Fibroblast of upper back skin (primary cell): ENCODE data around the gene KCNK10.
"Not testable (repeated sequence)": the region's sequence is repeated elsewhere in the genome, so short reads cannot be mapped to it uniquely, and the experiment has no call there.

Experiments used
- DNase-seq: peaks from one replicate; pipeline ENCODE4 v3.0.0-alpha.2; 2013

The KCNK10 gene

DNA sequence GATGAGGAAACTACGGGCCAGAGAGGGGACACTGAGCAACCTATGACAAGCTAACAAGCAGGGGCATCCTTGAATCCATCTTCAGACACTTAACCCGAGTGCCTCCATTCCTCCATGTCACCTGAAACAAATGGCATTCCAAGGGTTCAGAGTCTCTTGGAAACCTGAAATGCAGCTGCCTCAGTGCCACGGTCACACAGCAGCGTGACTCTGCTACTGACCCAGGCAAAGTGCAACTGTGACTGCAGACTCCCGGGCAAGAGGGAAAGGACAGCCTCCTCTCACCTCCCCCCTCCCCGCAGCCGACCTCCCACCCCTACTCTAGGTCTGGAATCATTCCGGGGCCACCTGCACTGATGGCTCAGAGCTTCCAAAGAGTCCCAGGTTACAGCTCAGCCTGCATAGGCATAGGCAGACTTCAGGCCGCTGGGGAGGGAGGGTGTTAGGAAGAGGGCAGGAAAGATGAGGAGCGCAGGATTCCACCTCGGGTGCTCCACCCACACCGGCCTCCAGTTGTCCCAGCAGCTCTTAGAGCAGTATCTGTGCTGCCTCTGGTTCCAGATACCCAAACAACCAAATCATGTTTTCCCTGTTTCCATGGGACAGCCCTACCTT, 53.2 kb downstream of the KCNK10 start:
- DNase-seq: no peak

DNA sequence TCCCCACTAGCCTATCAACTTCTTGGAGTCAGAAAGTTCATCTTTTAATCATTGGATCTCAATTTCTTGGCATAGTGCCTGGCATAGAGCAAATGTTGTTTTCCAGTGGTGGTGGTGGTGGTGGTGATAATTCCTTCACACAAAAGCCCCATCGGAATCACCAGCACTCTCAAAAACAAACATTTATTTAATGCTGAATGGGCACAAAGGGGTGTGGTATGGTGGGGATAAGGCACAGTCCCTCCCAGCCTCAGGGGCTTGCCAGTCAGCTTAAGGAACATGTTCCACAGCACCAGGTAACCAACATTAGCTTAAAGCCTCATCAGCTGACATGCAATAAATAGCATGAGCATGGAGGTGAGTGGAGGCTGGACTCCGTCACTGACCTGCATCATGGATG, 56.6 kb downstream of the KCNK10 start:
- no peak for DNase-seq

DNA sequence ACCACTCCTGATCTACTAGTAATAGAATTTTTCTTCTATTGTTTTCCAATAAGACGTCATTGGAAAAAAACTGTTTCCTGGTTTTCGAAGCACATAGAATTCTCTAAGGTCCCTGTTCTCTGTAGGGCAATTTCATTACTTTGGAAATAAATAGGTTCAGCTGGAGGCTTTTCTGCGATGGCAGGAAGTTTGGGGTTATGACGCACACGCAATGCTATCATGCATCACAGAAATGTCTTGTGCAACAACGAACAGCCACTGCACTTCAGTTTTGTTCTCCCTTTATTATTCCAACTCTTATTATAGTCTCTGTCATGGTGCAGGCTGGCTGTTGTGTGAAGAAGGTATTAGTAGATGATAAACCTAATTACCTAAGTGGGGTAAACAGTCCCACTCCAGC, 59.0 kb downstream of the KCNK10 start:
- DNase-seq: no peak

DNA sequence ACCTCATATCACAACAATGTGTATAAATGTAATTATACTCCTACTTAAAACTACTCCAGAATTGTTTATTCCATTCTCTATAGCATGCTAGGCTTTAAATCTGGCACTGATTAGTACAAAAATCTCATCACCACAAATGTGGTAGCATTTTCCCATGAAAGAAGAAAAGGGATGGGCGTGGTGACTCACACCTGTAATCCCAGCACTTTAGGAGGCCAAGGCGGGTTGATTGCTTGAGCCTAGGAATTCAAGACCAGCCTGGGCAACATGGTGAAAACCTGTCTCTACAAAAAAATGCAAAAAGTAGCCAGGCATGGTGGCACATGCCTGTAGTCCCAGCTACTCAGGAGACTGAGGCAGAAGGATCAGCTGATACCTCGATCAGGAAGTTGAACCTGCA, 61.8 kb downstream of the KCNK10 start:
- not testable (repeated sequence) for DNase-seq

DNA sequence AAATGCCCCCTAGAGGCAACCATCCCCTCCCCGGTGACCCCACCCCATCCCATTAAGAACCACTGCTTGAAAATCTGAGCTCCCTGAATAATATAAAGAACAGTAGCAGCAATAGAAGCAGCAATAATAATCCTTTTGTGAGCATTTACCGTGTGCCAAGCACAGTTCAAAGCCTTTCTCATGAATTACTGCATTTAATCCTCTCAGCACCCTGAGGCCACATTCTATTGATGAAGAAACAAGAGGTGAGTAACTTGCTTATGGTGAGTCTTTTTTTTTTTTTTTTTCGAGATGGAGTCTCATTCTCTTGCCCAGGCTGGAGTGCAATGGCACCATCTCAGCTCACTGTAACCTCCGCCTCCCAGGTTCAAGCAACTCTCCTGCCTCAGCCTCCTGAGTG, 65.0 kb downstream of the KCNK10 start:
- DNase-seq: no peak

DNA sequence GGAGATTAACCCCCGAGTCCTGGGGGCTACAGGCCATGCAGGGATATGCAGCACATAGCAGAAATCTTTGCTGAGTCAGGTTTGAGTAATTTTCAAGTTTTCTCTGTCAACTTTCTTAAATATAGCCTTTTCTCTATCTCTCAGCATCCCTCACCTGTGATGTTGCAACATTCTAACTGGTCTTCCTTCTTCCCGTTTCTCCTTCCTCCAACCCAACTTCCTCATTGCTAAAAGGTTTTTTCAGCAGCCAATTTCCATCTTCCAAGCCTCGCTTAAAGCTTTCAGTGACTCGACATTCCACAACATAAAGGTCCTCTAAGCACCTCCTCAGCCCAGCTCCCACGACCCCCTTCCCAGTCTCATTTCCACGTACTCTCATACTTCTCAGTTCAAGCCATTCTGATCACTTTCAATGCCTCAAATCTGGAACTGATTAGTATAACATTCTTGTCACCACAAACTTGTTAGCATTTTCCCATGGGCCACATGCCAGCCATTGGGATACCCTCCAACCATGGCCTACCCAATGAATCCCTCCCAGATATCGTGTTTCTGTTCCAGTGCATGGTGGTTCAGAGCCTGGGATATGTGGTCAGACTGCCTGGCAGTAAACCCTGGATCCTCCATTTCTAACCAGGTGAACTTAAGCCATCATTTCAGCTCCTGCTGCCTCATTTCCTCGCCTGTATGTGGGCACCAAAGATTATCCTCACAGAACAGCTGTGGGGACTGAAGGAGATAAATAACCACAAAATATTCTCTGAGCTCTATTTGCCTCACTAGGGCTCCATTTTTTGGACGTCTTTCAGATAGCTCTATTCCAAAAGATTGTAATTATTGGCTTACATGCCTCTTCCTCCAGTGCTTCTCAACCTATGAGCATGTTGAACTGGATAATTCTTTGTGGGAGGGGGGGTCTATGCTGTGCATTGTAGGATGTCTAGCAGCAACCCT, 65.8 kb downstream of the KCNK10 start:
- DNase-seq: no peak

DNA sequence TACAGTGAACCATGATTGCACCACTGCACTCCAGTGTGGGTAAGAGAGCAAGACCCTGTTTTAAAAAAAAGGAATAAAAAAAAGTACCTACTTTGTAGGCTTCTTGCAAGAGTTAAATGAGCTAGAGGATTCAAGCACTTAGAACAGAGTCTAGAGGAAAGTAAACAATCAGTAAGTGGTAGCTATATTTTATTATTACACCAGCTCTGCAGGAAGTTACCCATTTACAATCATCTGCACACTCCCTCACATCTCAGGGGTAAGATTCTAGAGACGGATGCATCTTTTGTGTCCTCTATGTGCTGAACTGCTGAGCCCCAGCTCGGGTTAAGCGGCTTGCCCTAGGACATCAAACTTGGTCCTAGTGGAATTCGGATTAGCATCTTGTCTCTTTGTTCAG, 67.3 kb downstream of the KCNK10 start:
- no peak for DNase-seq

DNA sequence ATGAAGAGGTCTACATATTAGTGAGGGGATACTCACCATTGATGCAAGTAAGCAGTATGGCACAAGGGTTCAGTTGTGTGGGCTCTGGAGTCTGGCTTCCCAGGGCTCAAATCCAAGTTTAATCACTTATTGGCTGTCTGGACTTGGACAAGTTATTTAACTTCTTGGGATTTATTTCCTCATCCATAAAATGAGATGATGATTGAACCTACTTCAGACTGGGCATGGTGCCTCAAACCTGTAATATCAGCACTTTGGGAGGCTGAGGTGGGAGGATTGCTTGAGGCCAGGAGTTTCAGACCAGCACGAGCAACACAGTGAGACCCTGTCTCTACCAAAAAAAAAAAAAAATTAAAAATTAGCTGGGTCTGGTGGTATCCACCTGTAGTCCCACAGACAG, 67.9 kb downstream of the KCNK10 start:
- DNase-seq: no peak

DNA sequence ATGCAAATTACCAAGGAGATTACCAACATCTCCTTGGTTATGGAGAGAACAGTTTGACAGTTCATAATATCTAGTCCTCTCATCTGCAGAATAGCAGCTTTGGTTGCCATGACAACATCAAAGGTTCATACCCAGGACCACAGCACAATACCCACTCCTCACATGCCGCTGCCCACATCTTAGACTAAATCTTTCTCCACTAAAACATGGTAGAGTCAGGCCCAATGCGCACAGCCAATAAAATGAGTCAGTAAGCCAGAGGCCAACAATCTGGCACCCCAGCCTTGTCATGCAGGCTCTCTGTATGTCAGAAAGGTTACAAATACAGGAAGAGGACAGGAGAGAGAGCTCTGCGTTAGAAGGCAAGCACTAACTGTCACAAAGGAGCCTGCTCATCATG, 70.6 kb downstream of the KCNK10 start:
- no peak for DNase-seq

DNA sequence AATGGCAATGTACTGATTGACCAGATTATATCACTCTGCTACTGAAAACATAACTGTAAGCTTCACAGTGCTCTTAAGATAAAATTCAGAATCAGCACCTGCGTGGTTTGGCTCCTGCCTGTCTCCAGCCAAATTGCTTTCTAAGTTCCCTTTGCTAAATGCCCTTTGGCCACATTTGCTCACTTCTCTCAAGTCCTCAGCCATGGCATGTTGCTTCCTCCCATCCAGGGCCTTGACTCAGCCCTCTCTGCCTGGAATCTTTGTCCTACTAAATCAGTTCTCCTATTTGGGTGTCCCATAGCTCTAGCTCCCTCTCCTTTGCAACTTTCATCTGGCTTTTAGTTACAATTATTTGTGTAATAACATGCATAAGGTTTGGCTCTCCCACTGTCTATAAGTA, 71.4 kb downstream of the KCNK10 start:
- DNase-seq: no peak

DNA sequence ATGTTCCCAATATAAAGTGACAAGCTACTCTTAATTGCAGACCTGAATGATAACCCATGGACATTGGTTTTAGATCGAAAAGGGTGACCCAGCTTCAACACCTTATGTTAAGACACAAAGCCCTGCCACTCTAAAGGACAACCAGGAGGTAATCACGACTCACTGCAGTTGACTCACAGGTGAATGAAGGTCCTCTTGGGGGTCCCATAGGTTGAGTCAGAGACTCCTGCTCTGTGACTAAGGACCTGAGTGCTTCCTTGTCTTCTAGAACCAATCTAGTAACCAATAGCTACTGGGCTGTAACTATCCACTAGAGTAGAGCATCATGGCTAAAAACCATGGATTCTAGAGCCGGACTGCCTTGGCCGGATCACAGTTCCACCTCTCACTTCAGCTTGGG, 73.8 kb downstream of the KCNK10 start:
- no peak for DNase-seq

DNA sequence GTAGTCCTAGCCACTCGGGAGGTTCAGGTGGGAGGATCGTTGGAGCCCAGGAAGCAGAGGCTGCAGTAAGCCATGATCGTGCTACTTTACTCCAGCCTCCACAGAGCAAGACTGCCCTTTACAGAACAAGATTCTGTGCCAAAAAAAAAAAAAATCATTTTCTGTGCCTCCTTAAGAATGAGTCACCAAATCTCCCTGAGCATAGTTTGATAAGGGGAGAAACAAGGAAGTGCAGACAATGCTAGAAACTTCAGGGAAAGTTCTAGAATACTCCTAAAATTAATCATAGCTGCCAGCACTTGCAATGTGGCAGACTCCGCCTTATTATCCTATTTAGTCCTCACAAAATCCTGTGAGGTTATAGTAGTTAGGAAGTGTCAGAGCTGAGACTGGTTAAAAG, 74.5 kb downstream of the KCNK10 start:
- DNase-seq: no peak

DNA sequence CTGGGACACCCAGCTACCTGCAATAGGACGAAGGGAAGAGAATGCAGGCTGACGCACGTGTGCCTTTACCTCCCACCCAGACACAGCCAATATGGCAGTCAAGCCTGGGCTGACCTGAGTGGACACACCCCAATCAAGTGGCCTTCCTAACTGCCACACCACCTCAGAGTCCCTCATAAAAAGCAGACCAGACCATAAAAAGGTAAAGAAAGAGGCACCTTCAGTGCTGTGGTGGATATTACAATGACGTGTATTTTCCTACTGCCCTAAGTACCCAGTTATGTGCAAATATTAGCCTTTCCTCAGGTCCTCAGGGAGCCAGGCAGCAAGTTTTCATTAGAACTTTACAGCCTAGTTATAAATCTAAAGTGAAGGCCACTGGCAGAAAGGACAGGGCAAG, 75.8 kb downstream of the KCNK10 start:
- DNase-seq: no peak

DNA sequence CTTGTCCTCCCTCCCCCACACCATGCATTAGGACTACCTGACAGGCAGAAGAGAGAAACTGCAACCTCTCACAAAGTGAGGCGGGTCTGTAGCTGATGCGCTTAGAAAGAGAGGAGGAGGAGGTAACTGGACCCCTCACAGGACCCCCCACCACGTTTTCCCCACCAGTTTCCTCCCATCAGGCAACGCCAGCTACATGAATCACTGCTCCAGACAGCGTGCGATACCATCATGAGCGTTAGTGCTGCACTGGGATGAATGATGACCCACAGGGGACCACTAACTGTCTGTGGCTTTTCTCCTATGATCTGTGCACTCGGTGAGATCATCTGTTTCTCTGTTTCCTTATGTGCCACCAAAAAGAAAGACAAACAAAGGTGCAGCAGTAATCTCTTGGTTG, 77.7 kb downstream of the KCNK10 start:
- DNase-seq: peak; percentile 45

DNA sequence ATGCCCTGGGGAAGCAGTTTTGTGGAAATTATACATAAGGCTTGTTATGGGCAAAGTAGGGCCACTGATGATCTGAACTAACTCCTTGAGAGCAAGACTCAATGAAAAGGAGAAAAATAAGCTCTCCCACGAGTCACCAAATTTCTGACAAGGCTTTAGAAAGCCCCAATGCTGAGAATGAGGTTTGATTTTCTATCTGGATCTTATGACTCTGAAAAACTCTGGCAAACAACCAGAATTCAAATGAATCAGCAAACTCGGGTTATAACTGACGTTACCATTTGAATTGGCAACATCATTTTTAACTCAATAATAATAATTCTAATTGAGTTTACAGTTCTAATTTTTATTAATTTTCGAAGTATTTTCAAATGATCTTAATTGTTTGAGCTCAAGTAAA, 79.1 kb downstream of the KCNK10 start:
- peak; percentile 12 for DNase-seq

DNA sequence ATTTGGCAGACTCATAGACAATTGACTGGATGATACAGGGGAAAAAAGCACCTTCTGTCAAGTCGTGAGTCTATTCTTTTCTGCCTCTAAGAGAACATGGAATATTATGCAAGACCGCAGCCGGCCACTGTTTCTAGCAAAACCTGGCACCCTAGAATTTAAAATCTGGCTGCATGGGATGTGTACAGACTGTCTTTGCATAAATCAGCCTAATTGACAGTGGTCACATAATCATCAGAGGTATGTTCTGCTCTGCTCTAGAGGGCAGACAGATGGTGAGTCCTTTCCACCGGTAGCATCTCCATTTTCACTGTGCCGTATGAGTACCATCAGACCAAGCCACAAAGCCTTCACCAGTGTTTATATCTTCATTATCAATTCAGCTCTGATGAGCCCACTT, 80.6 kb downstream of the KCNK10 start:
- DNase-seq: no peak

DNA sequence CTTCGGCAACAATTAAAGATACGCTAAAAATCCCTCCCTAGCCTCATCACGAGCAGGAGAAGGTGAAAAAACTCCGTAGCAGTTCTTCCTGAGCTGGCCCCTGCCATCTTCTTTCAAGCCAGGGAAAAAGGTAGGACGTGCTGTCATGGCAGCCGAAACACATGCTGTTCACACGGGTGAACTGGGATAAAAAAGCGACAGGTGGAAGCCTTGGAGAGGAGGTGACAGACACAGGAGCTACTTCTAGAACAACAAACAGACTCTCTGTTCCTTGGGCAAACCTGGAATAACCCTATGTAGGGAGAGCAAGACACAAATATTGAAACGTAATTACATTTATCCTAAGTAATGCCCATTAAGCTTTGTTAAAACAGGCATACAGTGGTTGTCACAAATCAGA, 81.3 kb downstream of the KCNK10 start:
- no peak for DNase-seq

DNA sequence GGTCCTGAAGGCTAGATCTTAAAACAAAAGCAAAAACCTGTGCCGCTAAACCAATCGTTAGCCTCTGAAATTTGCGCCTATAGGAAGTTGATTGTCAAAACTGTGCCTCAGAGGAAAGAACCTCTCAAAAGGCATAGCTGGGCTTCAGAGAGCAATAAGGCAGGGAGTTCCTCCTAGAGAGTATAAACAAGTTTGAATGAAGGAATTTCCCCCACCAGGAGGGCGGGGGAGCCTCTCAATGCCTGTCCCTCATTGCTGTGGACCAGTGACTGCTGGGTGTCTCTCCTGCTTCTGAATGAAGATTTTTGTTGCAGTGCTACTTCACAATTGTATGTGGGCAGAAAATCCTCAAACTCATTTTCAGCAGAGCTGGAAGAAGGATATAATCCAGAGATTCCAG, 88.6 kb downstream of the KCNK10 start:
- no peak for DNase-seq

DNA sequence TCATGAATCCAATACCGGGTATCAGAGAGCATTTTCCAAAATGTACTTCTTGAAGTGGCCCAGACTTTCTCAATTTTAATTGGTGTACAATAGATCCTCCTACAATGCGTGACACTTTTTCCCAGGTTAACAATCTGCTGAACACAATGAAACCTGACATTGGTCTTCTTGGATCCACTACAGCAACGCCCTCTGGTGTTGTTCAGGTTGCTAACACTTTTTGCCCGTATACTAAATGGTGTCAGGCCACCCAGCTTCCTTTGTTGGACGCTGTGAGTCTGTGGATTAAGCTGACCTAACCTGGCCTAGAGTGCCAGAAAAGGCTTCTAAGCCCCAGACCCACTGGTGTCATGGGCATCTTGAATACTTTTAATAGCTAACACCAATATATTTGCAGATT, 89.2 kb downstream of the KCNK10 start:
- DNase-seq: no peak

DNA sequence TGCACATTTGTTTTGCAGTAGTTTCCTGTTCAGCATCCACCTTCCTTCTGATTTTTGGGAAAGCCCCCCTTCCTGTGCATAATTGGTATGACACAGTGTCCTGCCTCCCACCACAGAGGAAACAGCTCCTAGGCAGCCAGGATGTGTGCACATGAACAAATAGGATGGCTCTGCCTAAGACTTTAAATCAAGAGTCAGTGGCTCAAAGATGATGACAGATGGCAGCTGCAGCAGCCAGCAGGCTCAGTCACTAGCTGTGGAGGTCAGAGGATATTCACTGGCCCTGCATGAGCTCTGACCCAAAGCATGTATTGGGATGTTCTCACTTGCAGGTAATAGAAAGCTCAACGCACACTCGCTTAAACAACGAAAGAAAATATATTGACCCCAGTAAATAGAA, 90.3 kb downstream of the KCNK10 start:
- DNase-seq: no peak

DNA sequence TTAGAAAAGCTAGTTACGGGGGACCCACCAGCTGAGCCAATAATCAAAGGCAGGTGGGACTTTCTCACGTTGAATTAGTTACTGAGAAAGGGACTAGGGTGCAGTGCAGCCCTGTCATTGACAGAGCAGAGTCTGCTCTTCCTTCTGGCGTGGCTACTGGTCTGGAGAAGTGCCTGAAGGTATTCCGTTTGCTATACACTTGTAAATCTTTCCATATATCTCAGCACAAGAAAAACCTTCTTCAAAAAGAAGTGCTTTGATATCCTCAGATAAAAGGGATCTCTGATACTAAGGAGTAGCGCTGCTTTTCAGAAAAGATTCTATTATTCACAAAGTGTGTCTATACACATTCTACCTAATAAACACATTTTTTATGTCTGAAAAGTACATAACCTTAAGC, 91.5 kb downstream of the KCNK10 start:
- no peak for DNase-seq

DNA sequence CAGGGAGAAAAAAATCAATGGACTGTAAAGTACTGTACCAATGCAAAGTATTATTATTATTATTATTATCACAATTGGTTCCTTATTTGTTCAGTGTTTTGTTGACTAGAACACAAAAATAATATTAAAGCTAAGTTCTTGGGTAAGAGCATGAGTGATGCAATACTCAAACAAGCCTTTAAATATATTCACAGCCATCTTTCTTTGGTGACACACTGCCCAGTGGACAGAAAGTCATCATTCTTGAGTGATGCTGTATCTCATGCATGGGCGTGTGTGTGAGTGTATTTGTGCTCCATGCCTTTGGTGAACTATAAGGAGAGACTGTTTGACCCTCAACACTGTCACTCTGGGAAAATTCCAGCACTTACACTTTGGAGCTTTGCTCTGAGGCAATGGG, 93.6 kb downstream of the KCNK10 start:
- no peak for DNase-seq

DNA sequence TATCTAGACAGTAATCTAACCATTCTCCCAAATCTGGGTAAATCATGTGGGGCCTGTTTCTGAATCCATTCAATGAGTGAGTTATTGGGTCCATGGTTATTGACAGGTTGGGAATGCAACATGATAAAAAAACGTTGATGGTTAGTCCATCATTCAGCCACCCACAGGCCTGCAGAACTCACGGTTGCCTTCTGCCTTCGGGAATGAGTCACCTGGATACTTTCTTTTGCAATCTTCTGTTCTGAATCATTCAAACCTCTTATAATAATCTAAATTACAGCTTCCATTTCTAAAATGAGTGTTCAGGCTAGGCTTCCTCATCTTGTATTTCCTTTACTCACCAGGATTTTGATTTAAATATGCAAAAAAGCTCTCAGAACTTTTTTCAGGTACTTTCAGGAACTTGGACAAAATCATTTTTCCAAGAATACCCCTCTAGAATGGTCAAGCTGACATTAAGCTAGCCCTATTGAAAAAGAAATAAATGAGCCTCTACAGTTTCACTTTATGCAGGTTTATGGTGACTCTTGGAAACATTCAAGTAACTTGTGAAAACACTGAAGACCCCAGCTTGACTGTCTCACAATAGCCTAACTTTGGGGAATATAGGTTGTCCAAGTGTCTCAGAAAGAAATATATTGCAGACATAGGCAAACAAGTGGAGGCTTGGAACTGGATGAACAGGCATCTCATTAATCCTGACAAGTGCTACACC, 94.4 kb downstream of the KCNK10 start:
- DNase-seq: peak; percentile 3

DNA sequence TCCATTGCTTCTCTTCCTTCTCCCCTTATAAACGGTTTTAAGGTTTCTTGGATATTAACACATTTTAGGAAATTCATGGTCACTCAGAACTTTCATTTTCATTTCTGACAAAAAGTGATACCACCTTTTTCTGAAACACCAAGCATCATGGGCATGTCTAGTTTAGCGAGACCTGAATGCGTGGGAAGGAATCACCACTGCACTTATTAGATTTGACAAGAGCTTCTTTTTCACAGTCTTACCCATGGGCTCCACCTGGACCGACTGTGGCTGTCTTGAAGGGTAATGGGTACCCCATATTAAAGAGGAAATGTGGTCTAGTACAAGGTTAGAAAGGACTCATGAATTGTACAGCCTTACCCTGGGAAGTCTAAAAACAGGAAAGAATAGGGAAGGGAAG, 95.4 kb downstream of the KCNK10 start:
- no peak for DNase-seq
